ENCODE results near the gene DACH1.

DACH1 gene

GRCh38 chr13:71469626-71470025 is 397.4 kb downstream of the DACH1 start:
- no peak for DNase-seq

- no peak for DNase-seq
Observed at GRCh38 chr13:71464686-71465085, 402.3 kb downstream of the DACH1 start.

GRCh38 chr13:71461892-71462291 is 405.1 kb downstream of the DACH1 start:
- no peak for DNase-seq

GRCh38 chr13:71460211-71460610 is 406.8 kb downstream of the DACH1 start:
- no peak for DNase-seq

GRCh38 chr13:71459708-71460107 is 407.3 kb downstream of the DACH1 start:
- DNase-seq, result no peak

GRCh38 chr13:71457645-71458044 is 409.4 kb downstream of the DACH1 start:
- DNase-seq, result no peak

GRCh38 chr13:71456136-71456535 is 410.9 kb downstream of the DACH1 start:
- no peak for DNase-seq

- no peak for DNase-seq
Observed at GRCh38 chr13:71454509-71454908, 412.5 kb downstream of the DACH1 start.

GRCh38 chr13:71448080-71448630 is 418.8 kb downstream of the DACH1 start:
- no peak for DNase-seq

GRCh38 chr13:71437704-71438103 is 429.3 kb downstream of the DACH1 start:
- no peak for DNase-seq

- DNase-seq, result no peak
Observed at GRCh38 chr13:71430681-71431080, 436.3 kb downstream of the DACH1 start.

GRCh38 chr13:71417205-71417604 is 449.8 kb downstream of the DACH1 start:
- peak; percentile 23 for DNase-seq

GRCh38 chr13:71412231-71412630 is 454.8 kb downstream of the DACH1 start:
- DNase-seq, result no peak

- DNase-seq, result no peak
Observed at GRCh38 chr13:71408416-71408815, 458.6 kb downstream of the DACH1 start.

GRCh38 chr13:71399631-71400215 is 467.3 kb downstream of the DACH1 start:
- DNase-seq, result no peak

- no peak for DNase-seq
Observed at GRCh38 chr13:71396149-71396548, 470.9 kb downstream of the DACH1 start.

- DNase-seq, result no peak
Observed at GRCh38 chr13:71395053-71395452, 472.0 kb downstream of the DACH1 start.

GRCh38 chr13:71394176-71394575 is 472.8 kb downstream of the DACH1 start:
- DNase-seq, result no peak
